GM06990 (cell line): ENCODE data around the gene GOLGA6A.
"Not testable (repeated sequence)": the region's sequence is repeated elsewhere in the genome, so short reads cannot be mapped to it uniquely, and the experiment has no call there.

ENCODE experiments used
- DNase-seq: peaks from one replicate; pipeline ENCODE4 v3.0.0-alpha.2; 2011; ENCODE audit not compliant: insufficient read length; ENCODE audit errors: extremely low read depth
- H3K27me3 ChIP-seq: replicated peaks from 2 replicates; pipeline ENCODE4 v1.6.0; 2011; ENCODE audit warnings: low read length; ENCODE audit not compliant: control insufficient read depth, insufficient read depth
- H3K36me3 ChIP-seq: 2 replicates; pipeline ENCODE4 v1.5.1; 2011; ENCODE audit warnings: low read length; ENCODE audit not compliant: control insufficient read depth, insufficient read depth
- H3K4me3 ChIP-seq: replicated peaks from 2 replicates; pipeline ENCODE4 v1.5.1; 2011; ENCODE audit warnings: low read depth, mild to moderate bottlenecking, control low read depth, low read length
- CTCF ChIP-seq: IDR thresholded peaks from 2 replicates; pipeline ENCODE4 v1.5.1; 2011; ENCODE audit warnings: low read length, control low read depth, mild to moderate bottlenecking, inconsistent platforms; ENCODE audit not compliant: insufficient read depth, poor library complexity, severe bottlenecking

The GOLGA6A gene

GRCh38 chr15:74082450-74082849 is at the start of gene GOLGA6A:
Gene GOLGA6A, minus strand, starts transcription at chr15:74082550. Its CDS starts 41 bp downstream, at chr15:74082509.
- H3K4me3 ChIP-seq, H3K27me3 ChIP-seq, H3K36me3 ChIP-seq, DNase-seq: not testable (repeated sequence)

- no peak for TF ChIP-seq CTCF
- no peak for DNase-seq
- Histone ChIP-seq H3K36me3 (no peaks in the 10 kb centered on the region), H3K4me3 (no peak overlapping the region), H3K27me3 (peaks cover 6% of the 10 kb centered on the region)
Measured at GRCh38 chr15:74131628-74132413, 49.5 kb upstream of the GOLGA6A start.

GRCh38 chr15:74130849-74131627 is 48.7 kb upstream of the GOLGA6A start:
- Histone ChIP-seq H3K4me3 (no peak overlapping the region), H3K27me3 (peaks cover 6% of the 10 kb centered on the region), H3K36me3 (no peaks in the 10 kb centered on the region)
- TF ChIP-seq CTCF = no peak
- no peak for DNase-seq

- TF ChIP-seq CTCF = no peak
- Histone ChIP-seq H3K4me3 (no peak within 1 kb of the TSS; the same call in 1 of the 2 replicates), H3K27me3 (peaks cover 6% of the 10 kb centered on the region), H3K36me3 (no peaks in the 10 kb centered on the region)
- no peak for DNase-seq
Measured at GRCh38 chr15:74130155-74130848, 48.0 kb upstream of the GOLGA6A start, which contains the start of gene ISLR2. Gene ISLR2, plus strand, starts transcription at chr15:74130586. Its CDS starts 2,169 bp downstream, at chr15:74132755.

GRCh38 chr15:74129586-74130154 is 47.3 kb upstream of the GOLGA6A start:
- no peaks in the 10 kb centered on the region for H3K36me3 ChIP-seq
- TF ChIP-seq CTCF = no peak
- DNase-seq = peak; percentile 30
- peaks cover 6% of the 10 kb centered on the region for H3K27me3 ChIP-seq
- H3K4me3 ChIP-seq = no peak overlapping the region; the same call in 1 of the 2 replicates
